Left lung (tissue), 10 donors: ENCODE measurements around the gene MRPL17. TPM values are rescaled to one million over a fixed set of nuclear protein-coding genes. Genes with fewer than 3 reads are reported as not detected.
"Not testable (repeated sequence)": the region's sequence is repeated elsewhere in the genome, so short reads cannot be mapped to it uniquely, and the experiment has no call there.

Experiments
- ATAC-seq: fragments of 200-7000 bp; cut with Tn5 transposase; one replicate; pipeline ENCODE4 v1.9.1; 2020; ENCODE audit warnings: moderate library complexity
- DNase-seq, 4 donors: peaks; one replicate each; pipeline ENCODE4 v3.0.0-alpha.2; 2013 to 2020
- H3K27ac ChIP-seq, 2 donors: fragments of 200-600 bp; sonication (generic) in 1 of 2; one replicate each; pipeline versions ENCODE4 v1.5.0 to v1.8.0; 2020 to 2021
- H3K27me3 ChIP-seq, 2 donors: fragments of 200-600 bp; sonication (generic) in 1 of 2; one replicate each; pipeline versions ENCODE4 v1.5.0 to v1.8.0; 2020 to 2021
- H3K36me3 ChIP-seq, 2 donors: fragments of 200-600 bp; sonication (generic) in 1 of 2; one replicate each; pipeline versions ENCODE4 v1.5.0 to v1.8.0; 2020 to 2021
- H3K4me1 ChIP-seq, 2 donors: fragments of 200-600 bp; one replicate each; pipeline ENCODE4 v1.8.0; 2021
- H3K4me3 ChIP-seq, 2 donors: fragments of 200-600 bp; sonication (generic) in 1 of 2; one replicate each; pipeline versions ENCODE4 v1.5.0 to v1.8.0; 2020 to 2021; ENCODE audit warnings: mild to moderate bottlenecking in 1 of 2
- H3K9me3 ChIP-seq, 2 donors: fragments of 200-600 bp; sonication (generic) in 1 of 2; one replicate each; pipeline versions ENCODE4 v1.5.0 to v1.8.0; 2020 to 2021
- intact Hi-C, 2 donors: fragments of 100-400 bp; cut with DNase I; formaldehyde crosslinking; loops; one replicate each; pipeline versions ENCODE4 v1.11.2 to v1.14.2; 2022
- polyA plus RNA-seq, 6 donors: library from polyadenylated mRNA; unstranded; fragments of 120-200 nt; gene quantifications; one replicate each; pipeline ENCODE4 v1.2.1, GENCODE V29; 2013; ENCODE audit not compliant: insufficient read length in 6 of 6
- total RNA-seq, 2 donors: library from RNA; stranded (reverse); fragmentation: NEBNext Ultra II Directional; extraction: Animal tissue kit (Norgen Biotek cat#: 25700); gene quantifications; one replicate each; pipeline ENCODE4 v1.2.1, GENCODE V29; 2021
- TF ChIP-seq, protein P1 (sequence below), 2 donors: fragments of 200-600 bp; sonication (generic) in 1 of 2; IDR thresholded peaks; one replicate each; pipeline versions ENCODE4 v1.5.0 to v1.8.0; 2021; ENCODE audit warnings: antibody characterized with exemption in 2 of 2
- donor health status: DM: no; HTN: yes; CAD: no.
- donor health status: DM: no; HTN: no; CAD: no.

MRPL17 gene
- total and polyA plus RNA-seq, 8 donors: 45.0 to 57.3 (median 51.0) TPM

DNA sequence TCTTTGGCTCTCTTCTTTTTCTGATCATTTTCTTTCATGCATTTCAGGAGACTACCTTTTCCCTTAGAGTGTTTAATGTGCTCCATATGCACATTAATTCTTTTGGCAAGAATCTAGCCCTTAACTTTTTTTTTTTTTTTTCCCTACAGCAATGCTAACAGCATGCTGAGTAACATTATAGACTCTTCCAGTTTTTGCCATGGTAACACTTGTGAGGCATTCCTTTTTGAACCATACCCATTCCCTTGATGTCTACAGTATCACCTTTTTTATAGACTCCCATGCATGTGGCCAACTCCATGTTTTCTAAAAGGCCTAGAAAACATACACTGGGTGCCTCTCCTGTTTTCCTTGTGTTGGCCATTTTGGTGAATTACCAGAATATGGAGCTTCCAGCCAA is 2.9 kb upstream of the MRPL17 start:
- no peaks in the 10 kb centered on the region for H3K9me3 ChIP-seq
- peaks cover 0 to 9% of the 10 kb centered on the region in 2 donors for H3K36me3 ChIP-seq
- no peaks in the 10 kb centered on the region for H3K27me3 ChIP-seq
- ATAC-seq: no peak
- TF ChIP-seq, protein P1, sequence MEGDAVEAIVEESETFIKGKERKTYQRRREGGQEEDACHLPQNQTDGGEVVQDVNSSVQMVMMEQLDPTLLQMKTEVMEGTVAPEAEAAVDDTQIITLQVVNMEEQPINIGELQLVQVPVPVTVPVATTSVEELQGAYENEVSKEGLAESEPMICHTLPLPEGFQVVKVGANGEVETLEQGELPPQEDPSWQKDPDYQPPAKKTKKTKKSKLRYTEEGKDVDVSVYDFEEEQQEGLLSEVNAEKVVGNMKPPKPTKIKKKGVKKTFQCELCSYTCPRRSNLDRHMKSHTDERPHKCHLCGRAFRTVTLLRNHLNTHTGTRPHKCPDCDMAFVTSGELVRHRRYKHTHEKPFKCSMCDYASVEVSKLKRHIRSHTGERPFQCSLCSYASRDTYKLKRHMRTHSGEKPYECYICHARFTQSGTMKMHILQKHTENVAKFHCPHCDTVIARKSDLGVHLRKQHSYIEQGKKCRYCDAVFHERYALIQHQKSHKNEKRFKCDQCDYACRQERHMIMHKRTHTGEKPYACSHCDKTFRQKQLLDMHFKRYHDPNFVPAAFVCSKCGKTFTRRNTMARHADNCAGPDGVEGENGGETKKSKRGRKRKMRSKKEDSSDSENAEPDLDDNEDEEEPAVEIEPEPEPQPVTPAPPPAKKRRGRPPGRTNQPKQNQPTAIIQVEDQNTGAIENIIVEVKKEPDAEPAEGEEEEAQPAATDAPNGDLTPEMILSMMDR (IDR thresholded peaks at IDR 0.05): no peak
- intact Hi-C loops: no loop called here
- H3K4me3 ChIP-seq: no peak overlapping the region
- H3K27ac ChIP-seq: no peak overlapping the region
- no peak for DNase-seq
- H3K4me1 ChIP-seq: peaks cover 13 to 24% of the 10 kb centered on the region in 2 donors

DNA sequence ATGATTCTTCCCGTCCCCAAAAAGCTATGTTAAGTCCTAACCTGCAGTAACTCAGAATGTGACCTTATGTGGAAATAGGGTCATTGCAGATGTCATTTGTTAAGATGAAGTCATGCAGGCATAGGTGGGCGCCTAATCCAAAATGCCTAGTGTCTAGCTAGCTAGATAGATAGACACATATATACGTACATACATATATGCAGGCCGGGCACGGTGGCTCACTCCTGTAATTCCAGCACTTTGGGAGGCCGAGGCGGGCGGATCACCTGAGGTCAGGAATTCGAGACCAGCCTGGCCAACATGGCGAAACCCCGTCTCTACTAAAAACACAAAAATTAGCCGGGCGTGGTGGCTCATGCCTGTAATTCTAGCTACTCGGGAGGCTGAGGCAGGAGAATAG is 928 bp upstream of the MRPL17 start:
- intact Hi-C loops, H3K9me3 ChIP-seq, H3K27me3 ChIP-seq, ATAC-seq: not testable (repeated sequence)
- DNase-seq: peak in 2 of 4 donors; percentile 24 to 54
- Histone ChIP-seq H3K36me3 (peaks cover 0 to 20% of the 10 kb centered on the region in 2 donors), H3K4me1 (peaks cover 13 to 28% of the 10 kb centered on the region in 2 donors), H3K27ac (peak overlapping the region; percentile 90 to 96), H3K4me3 (peak overlapping the region in 1 of 2 donors; percentile 92)

DNA sequence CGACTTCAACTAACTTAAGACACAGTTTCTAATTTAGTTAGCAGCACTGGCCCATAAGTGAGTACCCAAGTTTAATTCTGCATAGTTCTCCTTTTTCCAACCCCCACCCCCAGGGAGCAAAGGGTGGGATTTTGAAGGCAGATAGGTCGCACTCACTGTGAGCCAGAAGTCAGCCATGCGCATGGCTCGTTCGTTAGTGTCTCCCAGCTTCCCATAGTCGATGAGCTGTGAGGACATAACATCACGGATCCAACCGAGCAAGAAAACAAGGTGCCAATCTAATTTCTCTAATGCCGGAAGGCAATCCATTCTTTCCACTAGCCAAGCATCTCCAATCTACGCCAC is 577 bp downstream of the MRPL17 start:
- intact Hi-C loops: no loop called here
- H3K27me3 ChIP-seq: no peaks in the 10 kb centered on the region
- DNase-seq: no peak
- TF ChIP-seq, protein P1 (IDR thresholded peaks at IDR 0.05): no peak
- H3K4me3 ChIP-seq: peak overlapping the region; percentile 87 to 92
- peak overlapping the region; percentile 90 to 96 for H3K27ac ChIP-seq
- H3K4me1 ChIP-seq: peaks cover 13 to 28% of the 10 kb centered on the region in 2 donors
- ATAC-seq: peak; percentile 4
- no peaks in the 10 kb centered on the region for H3K9me3 ChIP-seq
- peaks cover 0 to 20% of the 10 kb centered on the region in 2 donors for H3K36me3 ChIP-seq

DNA sequence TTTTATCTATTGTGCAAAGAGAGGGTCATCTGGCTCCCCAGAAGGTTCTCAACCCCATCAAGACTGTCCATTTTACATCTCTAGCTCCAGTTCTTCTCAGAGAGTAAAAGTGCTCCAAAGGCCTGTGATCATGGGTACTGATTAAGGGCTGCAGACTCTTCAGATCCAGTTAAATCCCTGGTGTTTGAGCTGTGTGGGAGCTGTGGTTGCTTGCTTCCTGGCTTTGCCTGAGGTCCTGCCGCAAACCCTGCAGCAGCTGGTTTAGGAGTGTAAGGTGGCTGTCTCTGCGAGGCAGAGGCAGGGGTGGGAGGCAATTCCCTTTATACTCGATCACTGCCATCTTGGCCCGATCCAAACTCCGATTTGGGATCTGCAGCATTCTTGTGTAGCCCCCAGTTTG is 1.2 kb downstream of the MRPL17 start:
- Histone ChIP-seq H3K4me3 (peak overlapping the region; percentile 87 to 92), H3K27ac (peak overlapping the region in 1 of 2 donors; percentile 96), H3K9me3 (no peaks in the 10 kb centered on the region), H3K4me1 (peaks cover 13 to 28% of the 10 kb centered on the region in 2 donors), H3K36me3 (peaks cover 0 to 20% of the 10 kb centered on the region in 2 donors), H3K27me3 (no peaks in the 10 kb centered on the region)
- intact Hi-C loops: no loop called here
- DNase-seq: no peak
- ATAC-seq: no peak
- TF ChIP-seq, protein P1 (IDR thresholded peaks at IDR 0.05): no peak

DNA sequence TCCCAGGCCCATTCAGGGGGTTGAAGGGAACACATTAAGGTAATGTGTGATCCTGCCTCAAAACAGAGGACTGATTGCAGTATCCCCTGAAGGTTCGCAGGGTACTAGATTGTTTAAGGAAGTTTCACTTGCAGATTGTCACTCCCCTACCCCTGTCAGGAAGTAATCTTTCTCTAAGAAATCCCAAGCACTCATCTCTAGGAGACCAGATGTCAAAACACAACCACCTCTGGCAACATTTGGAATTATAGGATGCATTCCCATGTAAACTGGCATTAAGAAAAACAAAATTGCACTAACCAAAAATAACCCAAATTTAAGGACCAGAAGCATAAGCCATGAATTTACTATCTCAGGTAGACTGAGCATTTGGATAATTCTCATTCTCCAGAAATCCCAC is 1.6 kb downstream of the MRPL17 start:
- Histone ChIP-seq H3K27ac (peak overlapping the region in 1 of 2 donors; percentile 96), H3K36me3 (peaks cover 0 to 20% of the 10 kb centered on the region in 2 donors), H3K27me3 (no peaks in the 10 kb centered on the region), H3K4me1 (peaks cover 13 to 28% of the 10 kb centered on the region in 2 donors), H3K4me3 (peak overlapping the region in 1 of 2 donors; percentile 92), H3K9me3 (no peaks in the 10 kb centered on the region)
- no peak for ATAC-seq
- TF ChIP-seq, protein P1 (IDR thresholded peaks at IDR 0.05): no peak
- intact Hi-C loops: no loop called here
- DNase-seq: no peak

DNA sequence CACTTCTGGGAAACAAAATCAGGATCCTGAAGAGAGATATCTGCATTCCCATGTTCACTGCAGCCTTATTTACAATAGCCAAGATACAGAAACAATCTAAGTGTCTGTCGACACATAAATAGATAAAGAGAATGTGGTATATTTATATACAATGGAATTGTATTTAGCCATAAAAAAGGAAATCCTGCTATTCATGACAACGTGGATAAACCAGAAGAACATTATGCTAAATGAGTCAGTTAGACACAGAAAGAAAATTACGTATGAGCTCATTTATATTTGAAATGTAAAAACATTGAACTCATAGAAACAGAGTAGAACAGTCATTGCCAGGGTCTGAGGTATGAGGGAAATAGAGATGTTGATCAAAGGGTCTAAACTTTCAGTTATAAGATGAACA is 6.1 kb downstream of the MRPL17 start:
- TF ChIP-seq, protein P1 (IDR thresholded peaks at IDR 0.05): no peak
- intact Hi-C loops: no loop called here
- no peak overlapping the region for H3K27ac ChIP-seq
- H3K9me3 ChIP-seq: no peaks in the 10 kb centered on the region
- no peak overlapping the region for H3K4me3 ChIP-seq
- ATAC-seq (no peak), DNase-seq (no peak)
- H3K27me3 ChIP-seq: no peaks in the 10 kb centered on the region
- H3K36me3 ChIP-seq: peaks cover 0 to 20% of the 10 kb centered on the region in 2 donors
- H3K4me1 ChIP-seq: peaks cover 8 to 29% of the 10 kb centered on the region in 2 donors
